Endothelial cell of umbilical vein (primary cell): ENCODE results near the gene FCRL3. TPM values are rescaled to one million over a fixed set of nuclear protein-coding genes. Genes with fewer than 3 reads are reported as not detected.

Experiments used
- BruUV-seq: library from RNA; stranded (reverse); fragments of 400-500 nt; replicated peaks from 2 replicates; lab custom pipeline; 2021; lab: Mats Ljungman, UMichigan
- CTCF ChIA-PET: fragments of 300-600, 350-600 bp; sonication (Branson Sonifier 250); formaldehyde crosslinking; loops from one replicate; lab custom pipeline; 2021; ENCODE audit warnings: antibody characterized with exemption, inconsistent platforms; lab: Charles Lee
- POLR2A ChIA-PET: fragments of 300-600, 350-600 bp; sonication (Branson Sonifier 250); formaldehyde crosslinking; loops from one replicate; lab custom pipeline; 2021; ENCODE audit warnings: antibody characterized with exemption, inconsistent platforms; lab: Charles Lee
- DNase-seq: peaks from one replicate; pipeline ENCODE4 v3.0.0-alpha.2; 2011; ENCODE audit warnings: low read depth, low spot score
- FAIRE-seq: peaks from 2 replicates; lab custom pipeline; 2011; peaks lifted over from hg19 to GRCh38; lab: Jason Lieb, UNC
- H2AFZ ChIP-seq: 2 replicates; pipeline ENCODE4 v1.6.0; 2012; ENCODE audit warnings: low read depth, low read length, control low read depth, inconsistent platforms
- H3K27ac ChIP-seq: 2 replicates; pipeline ENCODE4 v1.5.1; 2011; ENCODE audit warnings: low read depth, mild to moderate bottlenecking, control low read depth, low read length, moderate library complexity; ENCODE audit not compliant: insufficient read depth
- H3K27me3 ChIP-seq, 2 experiments: 2 replicates each; pipeline versions ENCODE4 v1.6.0 to v1.6.1; 2011; ENCODE audit warnings: low read length in 2 of 2, mixed read lengths in 1 of 2; ENCODE audit not compliant: control insufficient read depth in 2 of 2, insufficient read depth in 2 of 2
- H3K36me3 ChIP-seq, 2 experiments: 2 replicates in 1 of 2; 3 replicates in 1 of 2; pipeline ENCODE4 v1.5.1; 2011; ENCODE audit warnings: low read length in 2 of 2, mild to moderate bottlenecking in 1 of 2, moderate library complexity in 1 of 2; ENCODE audit not compliant: control insufficient read depth in 2 of 2, insufficient read depth in 2 of 2; ENCODE audit errors: extremely low read depth in 1 of 2
- H3K4me1 ChIP-seq: 3 replicates; pipeline ENCODE4 v1.5.1; 2011; ENCODE audit warnings: mild to moderate bottlenecking, low read length; ENCODE audit not compliant: control insufficient read depth, insufficient read depth; ENCODE audit errors: extremely low read depth
- H3K4me2 ChIP-seq: 2 replicates; pipeline ENCODE4 v1.6.1; 2011; ENCODE audit warnings: low read length, control low read depth, mixed read lengths; ENCODE audit not compliant: insufficient read depth
- H3K4me3 ChIP-seq, 3 experiments: fragments of 200-600 bp in 1 of 3; sonication (generic), shearing (Covaris generic) in 1 of 3; replicated peaks in 1 of 3; 2 replicates each; pipeline ENCODE4 v1.5.1; 2011 to 2016; ENCODE audit warnings: control low read depth in 3 of 3, low read length in 3 of 3, mild to moderate bottlenecking in 2 of 3, inconsistent platforms in 1 of 3, low read depth in 1 of 3, moderate library complexity in 1 of 3; ENCODE audit not compliant: insufficient read depth in 1 of 3
- H3K79me2 ChIP-seq: 2 replicates; pipeline ENCODE4 v1.6.0; 2012; ENCODE audit warnings: low read length, inconsistent platforms; ENCODE audit not compliant: control insufficient read depth, insufficient read depth
- H3K9ac ChIP-seq: replicated peaks from 2 replicates; pipeline ENCODE3; 2011; ENCODE audit warnings: low read length, control low read depth; ENCODE audit not compliant: insufficient read depth; ENCODE audit errors: extremely low read depth
- H3K9me1 ChIP-seq: replicated peaks from 3 replicates; pipeline ENCODE4 v1.6.0; 2011; ENCODE audit warnings: mild to moderate bottlenecking, low read length; ENCODE audit not compliant: control insufficient read depth, insufficient read depth; ENCODE audit errors: extremely low read depth
- H3K9me3 ChIP-seq: replicated peaks from 2 replicates; pipeline ENCODE4 v1.5.1; 2012; ENCODE audit warnings: low read length, inconsistent platforms; ENCODE audit not compliant: control insufficient read depth, insufficient read depth
- H4K20me1 ChIP-seq: replicated peaks from 2 replicates; pipeline ENCODE3; 2011; ENCODE audit warnings: mild to moderate bottlenecking, low read length; ENCODE audit not compliant: control insufficient read depth, insufficient read depth; ENCODE audit errors: extremely low read depth
- EZH2 ChIP-seq: IDR thresholded peaks from 2 replicates; pipeline ENCODE4 v1.6.1; 2012; ENCODE audit warnings: borderline replicate concordance, low read depth, mild to moderate bottlenecking, moderate library complexity, low read length, inconsistent platforms; ENCODE audit not compliant: severe bottlenecking
- FOS ChIP-seq: IDR thresholded peaks from 2 replicates; pipeline ENCODE4 v1.6.1; 2011; ENCODE audit warnings: mild to moderate bottlenecking, low read length, moderate library complexity, borderline replicate concordance; ENCODE audit not compliant: insufficient read depth
- GATA2 ChIP-seq: IDR thresholded peaks from 2 replicates; pipeline ENCODE4 v1.7.0; 2011; ENCODE audit warnings: low read depth, mild to moderate bottlenecking, moderate library complexity, mixed read lengths, low read length; ENCODE audit not compliant: insufficient read length, insufficient read depth
- JUN ChIP-seq: IDR thresholded peaks from 2 replicates; pipeline ENCODE4 v1.6.1; 2011; ENCODE audit warnings: borderline replicate concordance, low read depth; ENCODE audit not compliant: insufficient read length, insufficient read depth
- MYC ChIP-seq: IDR thresholded peaks from one replicate; pipeline ENCODE4 v1.6.1; 2011; ENCODE audit warnings: mild to moderate bottlenecking, low read depth, low read length
- POLR2A ChIP-seq: IDR thresholded peaks from 2 replicates; pipeline ENCODE4 v1.6.1; 2012; ENCODE audit warnings: low read depth, mild to moderate bottlenecking, control low read depth, low read length
- POLR2AphosphoS5 ChIP-seq: IDR thresholded peaks from 2 replicates; pipeline ENCODE4 v1.6.1; 2012; ENCODE audit warnings: low read depth, mild to moderate bottlenecking, control low read depth, low read length, moderate library complexity; ENCODE audit not compliant: insufficient read depth
- dilution Hi-C: fragments of 300-500 bp; cut with MboI; formaldehyde crosslinking; loops from one replicate; pipeline ENCODE4 v1.15.0; 2019; ENCODE audit warnings: low sequenced_read_pairs; ENCODE audit not compliant: extremely low pct_ligation_motif_present
- intact Hi-C: fragments of 100-400 bp; cut with micrococcal nuclease; formaldehyde crosslinking; loops from one replicate; pipeline ENCODE4 v1.10.0; 2022
- polyA plus RNA-seq, 4 experiments: library from polyadenylated mRNA; depleted of rRNA in 3 of 4; stranded (reverse) in 3 of 4; unstranded in 1 of 4; fragments of >200 nt; gene quantifications; 2 replicates each; pipeline versions ENCODE4 v1.2.1 to v1.2.3, GENCODE V29; 2011 to 2012; ENCODE audit warnings: missing spikeins in 1 of 4
- total RNA-seq: library from RNA; stranded (reverse); gene quantifications from 2 replicates; pipeline ENCODE4 v1.2.3, GENCODE V29; 2021
- TF ChIP-seq, protein P1 (sequence below), 2 donors: IDR thresholded peaks; 1 replicate in 1 of 2; 2 replicates in 1 of 2; pipeline ENCODE4 v1.5.1; 2011; ENCODE audit warnings: low read length in 2 of 2, mild to moderate bottlenecking in 2 of 2, moderate library complexity in 2 of 2, control low read depth in 1 of 2, inconsistent platforms in 1 of 2, low read depth in 1 of 2; ENCODE audit not compliant: insufficient read depth in 1 of 2; ENCODE audit errors: extremely low read depth in 1 of 2
- TF ChIP-seq, protein P2 (sequence below): IDR thresholded peaks from 2 replicates; pipeline ENCODE4 v1.6.1; 2011; ENCODE audit not compliant: insufficient read depth, insufficient read length

The FCRL3 gene
- total and polyA plus RNA-seq, 2 donors (not counting 3 experiments of a cell fraction or from before 2014, with no cell fraction given) = not detected

DNA sequence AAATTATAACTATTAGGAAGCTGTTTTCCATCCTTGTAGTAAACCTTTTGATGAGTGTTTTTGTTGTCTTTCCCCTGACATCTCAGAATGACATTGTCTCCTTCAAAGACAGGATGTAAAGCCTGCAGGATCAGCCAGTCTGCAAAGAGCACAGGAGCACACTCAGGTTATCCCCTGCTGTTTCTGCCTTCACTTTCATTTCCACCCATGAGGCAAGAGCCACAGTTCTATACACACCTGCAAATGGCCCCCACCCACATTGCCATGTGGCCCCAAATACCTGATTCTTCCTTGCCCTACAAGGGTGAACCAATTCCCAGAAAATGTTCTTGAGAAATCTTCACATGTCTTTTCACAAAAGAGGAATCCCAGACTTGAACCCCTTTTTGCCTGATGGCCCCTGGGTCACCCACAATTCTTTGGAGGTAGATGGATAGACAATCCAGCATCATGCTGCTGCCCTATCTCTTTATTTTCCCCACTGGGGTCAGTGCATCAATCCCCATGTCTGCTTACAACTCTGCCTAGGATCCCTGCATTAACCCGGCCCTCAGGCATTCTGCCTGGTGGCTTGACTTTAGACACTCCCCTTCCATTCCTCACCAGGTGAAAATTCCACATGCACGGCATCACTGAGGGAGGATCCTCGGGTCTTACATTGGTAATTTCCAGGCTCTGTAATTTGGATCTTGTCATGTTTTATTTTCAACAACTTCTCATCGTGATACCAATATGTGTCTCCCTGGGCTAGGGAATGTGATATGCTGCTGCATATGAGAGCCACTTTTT, 2.6 kb downstream of the FCRL3 start:
- Histone ChIP-seq H3K9me1 (no peaks in the 10 kb centered on the region), H3K4me1 (no peaks in the 10 kb centered on the region), H2AFZ (no peak overlapping the region), H3K4me2 (no peak overlapping the region), H3K9me3 (no peaks in the 10 kb centered on the region), H3K4me3 (no peak overlapping the region), H4K20me1 (no peaks in the 10 kb centered on the region), H3K36me3 (no peaks in the 10 kb centered on the region), H3K27ac (no peak overlapping the region), H3K9ac (no peak overlapping the region), H3K27me3 (no peaks in the 10 kb centered on the region), H3K79me2 (no peaks in the 10 kb centered on the region)
- ChIA-PET POLR2A (no interaction called here), CTCF (no interaction called here)
- TF ChIP-seq POLR2A (no peak), JUN (no peak), MYC (no peak), FOS (no peak), GATA2 (no peak), EZH2 (no peak), POLR2AphosphoS5 (no peak)
- TF ChIP-seq, protein P1, sequence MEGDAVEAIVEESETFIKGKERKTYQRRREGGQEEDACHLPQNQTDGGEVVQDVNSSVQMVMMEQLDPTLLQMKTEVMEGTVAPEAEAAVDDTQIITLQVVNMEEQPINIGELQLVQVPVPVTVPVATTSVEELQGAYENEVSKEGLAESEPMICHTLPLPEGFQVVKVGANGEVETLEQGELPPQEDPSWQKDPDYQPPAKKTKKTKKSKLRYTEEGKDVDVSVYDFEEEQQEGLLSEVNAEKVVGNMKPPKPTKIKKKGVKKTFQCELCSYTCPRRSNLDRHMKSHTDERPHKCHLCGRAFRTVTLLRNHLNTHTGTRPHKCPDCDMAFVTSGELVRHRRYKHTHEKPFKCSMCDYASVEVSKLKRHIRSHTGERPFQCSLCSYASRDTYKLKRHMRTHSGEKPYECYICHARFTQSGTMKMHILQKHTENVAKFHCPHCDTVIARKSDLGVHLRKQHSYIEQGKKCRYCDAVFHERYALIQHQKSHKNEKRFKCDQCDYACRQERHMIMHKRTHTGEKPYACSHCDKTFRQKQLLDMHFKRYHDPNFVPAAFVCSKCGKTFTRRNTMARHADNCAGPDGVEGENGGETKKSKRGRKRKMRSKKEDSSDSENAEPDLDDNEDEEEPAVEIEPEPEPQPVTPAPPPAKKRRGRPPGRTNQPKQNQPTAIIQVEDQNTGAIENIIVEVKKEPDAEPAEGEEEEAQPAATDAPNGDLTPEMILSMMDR (IDR thresholded peaks at IDR 0.05; ENCODE audit: extremely low read depth in 1 of 2, insufficient read depth in 1 of 2, low read depth in 1 of 2, low read length in 2 of 2) = no peak
- TF ChIP-seq, protein P2, sequence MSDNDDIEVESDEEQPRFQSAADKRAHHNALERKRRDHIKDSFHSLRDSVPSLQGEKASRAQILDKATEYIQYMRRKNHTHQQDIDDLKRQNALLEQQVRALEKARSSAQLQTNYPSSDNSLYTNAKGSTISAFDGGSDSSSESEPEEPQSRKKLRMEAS = no peak
- BruUV-seq = no TSS peak
- dilution Hi-C loops = no loop called here
- DNase-seq (no peak), FAIRE-seq (no peak)
- intact Hi-C loops = no loop called here
